K562 (cell line): ENCODE results near the gene TYMP. TPM values are rescaled to one million over a fixed set of nuclear protein-coding genes. Genes with fewer than 3 reads are reported as not detected.

ENCODE experiments used
- ATAC-seq: fragments of 200-7000 bp; cut with Tn5 transposase; 3 replicates; pipeline ENCODE4 v1.9.1; 2020; ENCODE audit warnings: moderate library complexity
- BruUV-seq: library from RNA; stranded (reverse); fragments of 400-500 nt; replicated peaks from 2 replicates; lab custom pipeline; 2021; lab: Mats Ljungman, UMichigan
- CTCF ChIA-PET: fragments of 300-600 bp; formaldehyde crosslinking; extraction: SDS; loops from one replicate; lab custom pipeline; 2021; ENCODE audit warnings: low intra/inter-chr PET ratio; lab: Yijun Ruan, JAX
- POLR2A ChIA-PET: fragments of 300-600, 350-650 bp; sonication (Branson Sonifier 250); formaldehyde crosslinking; extraction: SDS; loops from one replicate; lab custom pipeline; 2021; ENCODE audit warnings: antibody characterized with exemption, inconsistent platforms; lab: Yijun Ruan, JAX
- DNase-seq, 4 experiments: peaks; one replicate each; pipeline versions ENCODE4 v3.0.0 to v3.0.0-alpha.2; 2011 to 2018; ENCODE audit warnings: low spot score in 3 of 4, mixed read lengths in 3 of 4; ENCODE audit errors: extremely low read depth in 1 of 4
- FAIRE-seq: peaks from 2 replicates; lab custom pipeline; 2011; peaks lifted over from hg19 to GRCh38; lab: Jason Lieb, UNC
- H2AFZ ChIP-seq: 2 replicates; pipeline ENCODE4 v1.6.0; 2011; ENCODE audit warnings: low read depth, low read length, control low read depth, inconsistent platforms
- H3K27ac ChIP-seq: fragments of 200-600 bp; 3 replicates; pipeline ENCODE4 v1.8.0; 2011; ENCODE audit warnings: low read depth, mild to moderate bottlenecking, control low read depth, inconsistent platforms, low read length, moderate library complexity, mixed read lengths; ENCODE audit errors: extremely low read depth
- H3K27me3 ChIP-seq, 2 experiments: fragments of 300-600 bp in 1 of 2; 2 replicates in 1 of 2; 3 replicates in 1 of 2; pipeline versions ENCODE4 v1.6.0 to v1.8.0; 2011; ENCODE audit warnings: inconsistent platforms in 2 of 2, low read length in 2 of 2, mild to moderate bottlenecking in 1 of 2, mixed read lengths in 1 of 2, moderate library complexity in 1 of 2; ENCODE audit not compliant: control insufficient read depth in 2 of 2, insufficient read depth in 2 of 2
- H3K36me3 ChIP-seq: fragments of 300-600 bp; 3 replicates; pipeline ENCODE4 v1.8.0; 2011; ENCODE audit warnings: mild to moderate bottlenecking, low read length, inconsistent platforms; ENCODE audit not compliant: control insufficient read depth, insufficient read depth
- H3K4me1 ChIP-seq, 2 experiments: fragments of 200-600 bp in 1 of 2; replicated peaks in 1 of 2; 2 replicates in 1 of 2; 3 replicates in 1 of 2; pipeline versions ENCODE4 v1.5.1 to v1.8.0; 2011; ENCODE audit warnings: inconsistent platforms in 2 of 2, low read length in 2 of 2, mild to moderate bottlenecking in 1 of 2, mixed read lengths in 1 of 2, moderate library complexity in 1 of 2; ENCODE audit not compliant: control insufficient read depth in 2 of 2, insufficient read depth in 2 of 2
- H3K4me2 ChIP-seq: 2 replicates; pipeline ENCODE4 v1.6.1; 2011; ENCODE audit warnings: low read length, control low read depth, inconsistent platforms, mixed read lengths; ENCODE audit not compliant: insufficient read depth
- H3K4me3 ChIP-seq: fragments of 200-600 bp; sonication (generic), shearing (Covaris generic); 2 replicates; pipeline ENCODE4 v1.5.1; 2016; ENCODE audit warnings: control low read depth, inconsistent platforms
- H3K79me2 ChIP-seq: fragments of 200-600 bp; 3 replicates; pipeline ENCODE4 v1.8.0; 2011; ENCODE audit warnings: low read length, inconsistent platforms; ENCODE audit not compliant: control insufficient read depth, insufficient read depth
- H3K9ac ChIP-seq, 2 experiments: 2 replicates each; pipeline versions ENCODE4 v1.6.0 to v1.6.1; 2011; ENCODE audit warnings: low read depth in 2 of 2, low read length in 2 of 2, control low read depth in 1 of 2, inconsistent platforms in 1 of 2, mild to moderate bottlenecking in 1 of 2, mixed read lengths in 1 of 2; ENCODE audit not compliant: insufficient read depth in 1 of 2
- H3K9me1 ChIP-seq: one replicate; pipeline ENCODE4 v1.6.0; 2011; ENCODE audit warnings: inconsistent platforms, mild to moderate bottlenecking, low read length, moderate library complexity; ENCODE audit not compliant: control insufficient read depth, insufficient read depth
- H3K9me3 ChIP-seq: replicated peaks from 2 replicates; pipeline ENCODE4 v1.5.1; 2011; ENCODE audit warnings: low read depth, low read length, inconsistent platforms; ENCODE audit not compliant: control insufficient read depth, insufficient read depth
- H4K20me1 ChIP-seq: replicated peaks from 2 replicates; pipeline ENCODE4 v1.6.1; 2011; ENCODE audit warnings: low read length, inconsistent platforms, mixed read lengths; ENCODE audit not compliant: control insufficient read depth, insufficient read depth
- CBX3 ChIP-seq, 2 experiments: IDR thresholded peaks; 1 replicate in 1 of 2; 2 replicates in 1 of 2; pipeline ENCODE4 v1.6.1; 2012; ENCODE audit warnings: inconsistent platforms in 2 of 2, low read length in 2 of 2, borderline replicate concordance in 1 of 2, control low read depth in 1 of 2
- CHCHD3 ChIP-seq: fragments of 250-450 bp; sonication (Bioruptor Pico); IDR thresholded peaks from 2 replicates; pipeline ENCODE4 v2.1.2; 2022; ENCODE audit warnings: mild to moderate bottlenecking
- ZBTB17 ChIP-seq: fragments of 450-650 bp; formaldehyde crosslinking; IDR thresholded peaks from 2 replicates; pipeline ENCODE4 v1.4.0; 2020; ENCODE audit warnings: mild to moderate bottlenecking
- WGBS: fragments of 100-300 bp; shearing (Covaris generic); methylation state at CpG from one replicate; pipeline ENCODE4 v1.1.6; 2016; ENCODE audit warnings: low coverage, mixed read lengths; ENCODE audit not compliant: insufficient coverage; ENCODE audit errors: missing lambda C conversion rate; 5-methylcytosine and 5-hydroxymethylcytosine counted together
- in situ Hi-C: fragments of 300-500 bp; cut with MboI; formaldehyde crosslinking; loops from 4 replicates; pipeline ENCODE4 v1.15.0; 2018; ENCODE audit warnings: inconsistent platforms, mixed read lengths
- intact Hi-C: fragments of 100-400 bp; cut with micrococcal nuclease; formaldehyde crosslinking; loops from 2 replicates; pipeline ENCODE4 v1.14.2; 2022
- polyA plus RNA-seq, 8 experiments: library from polyadenylated mRNA; depleted of rRNA in 4 of 8; stranded (reverse) in 5 of 8; unstranded in 3 of 8; fragments of >200 nt; fragmentation: Nextera tagmentation in 2 of 8; fragmentation: Illumina TruSeq in 1 of 8; extraction: Ambion mirVana in 2 of 8; extraction: Trizol in 1 of 8; gene quantifications; 2 replicates each; pipeline versions ENCODE4 v1.2.1 to v1.2.3, GENCODE V29; 2011 to 2014; ENCODE audit warnings: inconsistent platforms in 1 of 8, missing spikeins in 1 of 8
- total RNA-seq, 7 experiments: library from RNA; depleted of rRNA in 6 of 7; stranded (reverse); fragments of >200 nt in 6 of 7; fragmentation: Illumina TruSeq in 2 of 7; extraction: Trizol in 2 of 7; gene quantifications; 2 replicates each; pipeline versions ENCODE4 v1.2.1 to v1.2.3, GENCODE V29; 2011 to 2021; ENCODE audit warnings: low replicate concordance in 1 of 7
- TF ChIP-seq, protein P1 (sequence below): fragments of 250-450 bp; sonication (Bioruptor Pico); IDR thresholded peaks from 2 replicates; pipeline ENCODE4 v1.5.0; 2021; ENCODE audit warnings: mild to moderate bottlenecking, moderate library complexity

TYMP gene
- total and polyA plus RNA-seq, 9 of the 15 experiments (the other 6 are each of a cell fraction or from before 2014, with no cell fraction given) = 0.03 to 4.0 (median 2.4) TPM; not detected in 4

DNA sequence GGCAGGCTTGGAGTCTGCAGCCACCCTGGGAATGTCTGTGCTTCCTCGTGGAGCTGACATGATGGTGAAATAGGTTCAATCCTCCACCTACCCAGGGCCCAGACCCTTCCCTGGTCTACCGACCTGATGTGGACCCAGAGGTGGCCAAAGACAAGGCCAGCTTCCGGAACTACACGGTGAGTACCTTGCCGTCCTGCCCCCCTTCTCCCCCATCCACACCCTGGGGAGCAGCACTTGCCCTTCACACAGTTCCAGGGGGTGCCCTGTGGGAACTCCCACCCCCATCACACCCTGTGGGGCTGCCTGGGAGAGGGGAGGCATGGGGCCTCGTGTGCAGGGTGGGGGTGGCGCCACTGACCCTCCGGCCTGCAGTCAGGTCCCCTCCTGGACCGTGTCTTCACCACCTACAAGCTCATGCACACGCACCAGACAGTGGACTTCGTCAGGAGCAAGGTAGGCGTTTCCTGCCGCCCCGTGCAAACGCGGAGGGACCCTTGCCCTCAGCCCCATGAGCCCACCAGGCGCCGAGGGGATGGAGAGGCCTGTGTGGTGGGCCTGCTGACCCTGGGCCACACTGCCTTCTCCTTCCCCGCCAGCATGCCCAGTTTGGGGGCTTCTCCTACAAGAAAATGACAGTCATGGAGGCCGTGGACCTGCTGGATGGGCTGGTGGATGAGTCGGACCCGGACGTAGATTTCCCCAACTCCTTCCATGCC lies 42.4 kb downstream of the TYMP start:
- intact Hi-C loops = no loop called here

More for the DNA sequence above, 42.4 kb downstream of the TYMP start:
- Histone ChIP-seq H3K27ac (no peak overlapping the region), H3K4me2 (no peak overlapping the region), H3K27me3 (no peaks in the 10 kb centered on the region), H3K79me2 (no peaks in the 10 kb centered on the region), H3K4me1 (peaks cover 4 to 52% of the 10 kb centered on the region in 2 experiments; a peak in 3 of 5 replicates), H3K9me3 (no peaks in the 10 kb centered on the region), H3K36me3 (no peaks in the 10 kb centered on the region), H2AFZ (0 out of 2 replicates have a peak overlapping the region, but pooled peaks have one; percentile 55), H4K20me1 (no peaks in the 10 kb centered on the region), H3K9me1 (no peaks in the 10 kb centered on the region), H3K4me3 (no peak overlapping the region), H3K9ac (peak overlapping the region in 1 of 2 experiments; percentile 52; a peak in 1 of 4 replicates)
- in situ Hi-C loops = no loop called here
- ChIA-PET POLR2A (interaction anchor here (1.5 kb wide), 1 partner anchor 10 kb away, joined by 6 read pairs; no protein-coding TSS in a partner anchor), CTCF (no interaction called here)
- FAIRE-seq = no peak
- ATAC-seq = no peak
- DNase-seq = no peak
- no TSS peak for BruUV-seq
- TF ChIP-seq, protein P1, sequence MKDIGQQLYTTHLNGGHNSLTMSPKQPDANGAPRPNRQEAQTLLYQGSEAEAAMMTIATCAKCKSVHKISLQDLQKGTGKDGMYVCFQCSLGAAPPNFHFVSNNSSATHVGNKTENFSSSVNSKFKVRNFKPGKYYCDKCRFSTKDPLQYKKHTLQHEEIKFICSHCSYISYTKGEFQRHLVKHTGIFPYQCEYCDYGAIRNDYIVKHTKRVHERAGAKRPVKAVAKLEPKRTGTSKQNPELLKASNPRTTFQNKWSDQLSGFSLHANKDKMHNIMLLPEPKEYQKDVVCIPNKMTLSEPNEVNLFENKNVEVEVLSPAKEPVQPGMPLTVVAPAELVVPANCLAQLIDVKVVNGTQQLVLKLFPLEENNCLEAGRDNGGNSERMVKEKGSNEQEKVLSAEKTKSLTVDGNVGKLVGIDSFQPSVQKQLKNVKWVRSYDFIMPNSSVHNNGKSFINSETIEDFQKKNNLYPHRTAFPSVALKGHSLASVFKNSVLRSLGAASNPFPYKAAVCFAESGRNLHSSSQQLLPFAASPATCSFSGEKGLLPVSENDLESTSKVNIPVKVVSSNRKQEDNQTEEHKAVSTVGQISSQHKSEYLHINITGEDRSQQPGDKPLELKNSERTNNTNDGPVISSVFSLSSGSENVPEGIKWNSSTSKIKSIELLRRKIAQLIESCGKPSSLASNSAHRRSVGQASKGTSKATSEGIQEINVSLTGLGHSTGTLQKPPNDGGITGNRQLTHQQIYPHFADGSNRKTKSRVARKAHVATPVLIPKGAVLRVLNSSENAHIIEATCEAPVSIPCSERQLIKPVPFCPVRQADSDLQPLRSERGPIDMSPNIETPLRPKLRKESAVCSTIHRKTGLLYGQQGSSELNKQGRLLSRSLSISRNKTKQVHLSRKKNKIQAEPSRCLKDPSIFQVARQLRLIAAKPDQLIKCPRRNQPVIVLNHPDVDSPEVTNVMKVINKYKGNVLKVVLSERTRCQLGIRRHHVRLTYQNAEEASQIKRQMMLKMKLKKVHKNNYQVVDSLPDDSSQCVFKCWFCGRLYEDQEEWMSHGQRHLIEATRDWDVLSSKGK = no peak
- TF ChIP-seq ZBTB17 (CRISPR knock-in tag) (no peak), CBX3 (IDR thresholded peaks at IDR 0.05; ENCODE audit: borderline replicate concordance in 1 of 2, low read length in 2 of 2) (no peak), CHCHD3 (no peak)
- WGBS = 56% methylated on average over 10 of the region's 23 CpGs
